ENCODE measurements around the gene DAZAP1.

The DAZAP1 gene

DNA sequence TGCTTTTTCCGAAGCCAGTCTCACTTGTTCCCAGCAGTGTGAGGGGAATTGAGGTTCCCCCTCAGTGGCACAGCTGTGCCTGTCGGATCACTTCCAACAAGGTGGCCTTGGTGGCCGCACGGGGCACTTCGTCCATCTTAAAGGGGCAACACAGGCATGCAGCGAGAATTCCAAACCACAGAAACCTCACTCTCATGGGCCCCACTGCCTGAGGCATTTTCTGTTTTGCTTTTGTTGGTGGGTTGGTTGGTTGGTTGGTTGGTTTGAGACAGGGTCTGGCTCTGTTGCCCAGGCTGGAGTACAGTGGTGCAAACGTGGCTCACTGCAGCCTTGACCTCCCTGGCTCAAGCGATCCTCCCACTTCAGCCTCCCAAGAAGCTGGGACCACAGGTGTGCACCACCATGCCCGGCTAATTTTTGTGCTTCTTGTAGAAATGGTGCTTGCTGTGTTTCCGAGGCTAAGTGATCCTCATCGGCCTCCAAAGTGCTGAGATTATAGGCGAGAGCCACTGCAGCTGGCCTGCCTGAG lies 27.4 kb upstream of the DAZAP1 start:
- H3K9ac ChIP-seq (ENCODE audit: low read length): no peak overlapping the region
- H3K4me1 ChIP-seq (ENCODE audit: control insufficient read depth, insufficient read depth, low read length): peaks cover 7% of the 10 kb centered on the region
- H3K36me3 ChIP-seq (ENCODE audit: control insufficient read depth, insufficient read depth, low read length): no peaks in the 10 kb centered on the region
- no peaks in the 10 kb centered on the region for H3K9me3 ChIP-seq (ENCODE audit: control insufficient read depth, low read length)
- no peaks in the 10 kb centered on the region for H3K27me3 ChIP-seq (ENCODE audit: control insufficient read depth, insufficient read depth, low read length)
- H3K4me3 ChIP-seq (ENCODE audit: low read length): no peak overlapping the region

DNA sequence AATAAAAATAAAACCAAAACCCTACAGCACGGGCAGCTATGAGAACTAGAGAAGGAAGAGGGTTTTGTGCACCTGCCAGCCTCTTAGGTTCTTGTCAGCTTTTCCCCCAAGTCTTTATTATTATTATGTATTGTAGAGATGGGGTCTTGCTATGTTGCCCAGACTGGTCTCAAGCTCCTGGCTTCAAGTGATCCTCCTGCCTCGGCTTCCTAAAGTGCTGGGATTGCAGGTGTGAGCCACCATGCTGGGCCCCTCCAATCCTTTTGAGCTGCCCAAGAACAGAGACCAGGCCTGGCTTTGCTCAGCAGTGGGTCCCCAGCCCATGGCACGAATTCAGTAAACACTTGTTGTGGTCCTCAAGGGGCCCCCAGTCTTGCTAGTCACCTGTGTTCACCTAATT lies 25.1 kb upstream of the DAZAP1 start:
- Histone ChIP-seq H3K27me3 (ENCODE audit: control insufficient read depth, insufficient read depth, low read length) (no peaks in the 10 kb centered on the region), H3K4me1 (ENCODE audit: control insufficient read depth, insufficient read depth, low read length) (peaks cover 11% of the 10 kb centered on the region), H3K4me3 (ENCODE audit: low read length) (no peak overlapping the region), H3K9ac (ENCODE audit: low read length) (no peak overlapping the region), H3K36me3 (ENCODE audit: control insufficient read depth, insufficient read depth, low read length) (no peaks in the 10 kb centered on the region), H3K9me3 (ENCODE audit: control insufficient read depth, low read length) (no peaks in the 10 kb centered on the region)

DNA sequence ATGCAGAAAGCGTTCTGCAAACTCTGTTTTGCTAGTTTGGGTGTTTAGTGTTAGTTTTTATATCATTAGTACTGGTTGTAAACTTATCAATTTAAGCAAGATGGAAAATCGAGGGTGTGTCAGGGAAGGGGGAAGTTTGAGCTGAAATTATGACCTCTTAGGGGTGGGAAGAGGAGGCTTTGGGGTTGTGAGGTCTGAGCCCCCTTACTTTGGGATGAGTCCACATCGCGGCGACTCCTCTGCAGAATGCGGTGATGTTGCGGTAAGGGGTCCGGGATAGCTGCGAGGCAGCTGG lies 24.4 kb upstream of the DAZAP1 start:
- no peaks in the 10 kb centered on the region for H3K27me3 ChIP-seq (ENCODE audit: control insufficient read depth, insufficient read depth, low read length)
- H3K4me1 ChIP-seq (ENCODE audit: control insufficient read depth, insufficient read depth, low read length): peaks cover 11% of the 10 kb centered on the region
- no peak overlapping the region for H3K9ac ChIP-seq (ENCODE audit: low read length)
- no peaks in the 10 kb centered on the region for H3K36me3 ChIP-seq (ENCODE audit: control insufficient read depth, insufficient read depth, low read length)
- no peak overlapping the region for H3K4me3 ChIP-seq (ENCODE audit: low read length)
- H3K9me3 ChIP-seq (ENCODE audit: control insufficient read depth, low read length): no peaks in the 10 kb centered on the region

GRCh38 chr19:1383312-1384084 lies 23.9 kb upstream of the DAZAP1 start, which contains the start of gene NDUFS7:
Gene NDUFS7, plus strand, starts transcription at chr19:1383907. Its CDS starts 20 bp downstream, at chr19:1383927.
- Histone ChIP-seq H3K4me3 (ENCODE audit: low read length) (peak within 1 kb of the TSS; percentile 17), H3K4me1 (ENCODE audit: control insufficient read depth, insufficient read depth, low read length) (peaks cover 11% of the 10 kb centered on the region), H3K9ac (ENCODE audit: low read length) (peak within 1 kb of the TSS; percentile 71), H3K27me3 (ENCODE audit: control insufficient read depth, insufficient read depth, low read length) (no peaks in the 10 kb centered on the region), H3K36me3 (ENCODE audit: control insufficient read depth, insufficient read depth, low read length) (no peaks in the 10 kb centered on the region), H3K9me3 (ENCODE audit: control insufficient read depth, low read length) (no peaks in the 10 kb centered on the region)

GRCh38 chr19:1384085-1384462 lies 23.3 kb upstream of the DAZAP1 start:
- H3K36me3 ChIP-seq (ENCODE audit: control insufficient read depth, insufficient read depth, low read length): no peaks in the 10 kb centered on the region
- peaks cover 11% of the 10 kb centered on the region for H3K4me1 ChIP-seq (ENCODE audit: control insufficient read depth, insufficient read depth, low read length)

DNA sequence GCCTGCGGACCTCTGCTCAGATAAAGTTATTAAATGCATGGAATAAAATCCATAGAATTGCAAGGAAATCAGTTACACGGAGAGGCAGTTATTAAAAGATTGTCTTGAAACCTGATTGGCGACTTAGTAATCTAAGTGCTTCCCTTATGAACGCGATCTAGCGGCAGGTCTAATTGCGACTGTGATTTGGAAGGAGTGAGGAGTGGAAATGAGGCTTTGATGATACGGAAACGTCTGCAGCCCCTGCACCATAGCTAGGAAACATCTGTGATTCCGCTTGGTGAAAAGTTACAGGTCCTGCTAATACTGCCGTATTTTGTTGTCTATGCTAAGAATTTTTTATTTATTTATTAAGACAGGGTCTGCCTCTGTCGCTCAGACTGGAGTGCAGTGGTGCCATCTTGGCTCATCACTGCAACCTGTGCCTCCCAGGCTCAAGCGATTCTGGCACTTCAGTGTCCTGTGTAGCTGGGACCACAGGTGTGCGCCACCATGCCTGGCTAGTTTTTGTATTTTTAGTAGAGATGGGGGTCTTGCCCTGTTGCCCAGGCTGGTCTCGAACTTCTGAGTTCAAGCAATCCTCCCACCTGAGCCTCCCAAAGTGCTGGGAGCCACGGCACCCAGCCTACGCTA lies 22.8 kb upstream of the DAZAP1 start:
- H3K4me1 ChIP-seq (ENCODE audit: control insufficient read depth, insufficient read depth, low read length): peaks cover 11% of the 10 kb centered on the region
- peak overlapping the region; percentile 17 for H3K4me3 ChIP-seq (ENCODE audit: low read length)
- no peaks in the 10 kb centered on the region for H3K9me3 ChIP-seq (ENCODE audit: control insufficient read depth, low read length)
- peak overlapping the region; percentile 71 for H3K9ac ChIP-seq (ENCODE audit: low read length)
- no peaks in the 10 kb centered on the region for H3K27me3 ChIP-seq (ENCODE audit: control insufficient read depth, insufficient read depth, low read length)
- H3K36me3 ChIP-seq (ENCODE audit: control insufficient read depth, insufficient read depth, low read length): no peaks in the 10 kb centered on the region

More at GRCh38 chr19:1384085-1384462, 23.3 kb upstream of the DAZAP1 start:
- H3K9me3 ChIP-seq (ENCODE audit: control insufficient read depth, low read length): no peaks in the 10 kb centered on the region
- H3K27me3 ChIP-seq (ENCODE audit: control insufficient read depth, insufficient read depth, low read length): no peaks in the 10 kb centered on the region
- peak overlapping the region; percentile 71 for H3K9ac ChIP-seq (ENCODE audit: low read length)
- H3K4me3 ChIP-seq (ENCODE audit: low read length): peak overlapping the region; percentile 17

DNA sequence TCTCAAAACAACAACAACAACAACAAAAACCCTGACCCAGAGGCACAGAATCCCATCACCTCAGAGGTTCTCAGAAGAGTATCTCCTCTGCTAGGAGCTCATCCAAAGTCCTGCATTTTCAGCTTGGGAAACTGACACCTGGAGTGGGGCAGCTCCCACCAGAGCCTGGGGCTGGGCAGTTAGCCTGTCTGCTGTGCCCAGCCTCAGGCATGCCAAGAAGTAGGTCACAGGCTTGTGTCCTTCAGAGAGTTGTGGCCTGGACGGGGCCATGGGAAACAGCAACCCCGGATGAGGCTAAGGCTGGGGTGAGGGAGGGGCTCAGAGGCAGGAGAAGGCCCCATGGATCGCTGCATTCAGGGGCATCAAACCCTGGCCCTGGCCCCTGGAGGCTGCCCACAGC lies 21.6 kb upstream of the DAZAP1 start:
- no peaks in the 10 kb centered on the region for H3K27me3 ChIP-seq (ENCODE audit: control insufficient read depth, insufficient read depth, low read length)
- no peak overlapping the region for H3K4me3 ChIP-seq (ENCODE audit: low read length)
- peaks cover 11% of the 10 kb centered on the region for H3K4me1 ChIP-seq (ENCODE audit: control insufficient read depth, insufficient read depth, low read length)
- no peaks in the 10 kb centered on the region for H3K9me3 ChIP-seq (ENCODE audit: control insufficient read depth, low read length)
- no peak overlapping the region for H3K9ac ChIP-seq (ENCODE audit: low read length)
- H3K36me3 ChIP-seq (ENCODE audit: control insufficient read depth, insufficient read depth, low read length): no peaks in the 10 kb centered on the region

DNA sequence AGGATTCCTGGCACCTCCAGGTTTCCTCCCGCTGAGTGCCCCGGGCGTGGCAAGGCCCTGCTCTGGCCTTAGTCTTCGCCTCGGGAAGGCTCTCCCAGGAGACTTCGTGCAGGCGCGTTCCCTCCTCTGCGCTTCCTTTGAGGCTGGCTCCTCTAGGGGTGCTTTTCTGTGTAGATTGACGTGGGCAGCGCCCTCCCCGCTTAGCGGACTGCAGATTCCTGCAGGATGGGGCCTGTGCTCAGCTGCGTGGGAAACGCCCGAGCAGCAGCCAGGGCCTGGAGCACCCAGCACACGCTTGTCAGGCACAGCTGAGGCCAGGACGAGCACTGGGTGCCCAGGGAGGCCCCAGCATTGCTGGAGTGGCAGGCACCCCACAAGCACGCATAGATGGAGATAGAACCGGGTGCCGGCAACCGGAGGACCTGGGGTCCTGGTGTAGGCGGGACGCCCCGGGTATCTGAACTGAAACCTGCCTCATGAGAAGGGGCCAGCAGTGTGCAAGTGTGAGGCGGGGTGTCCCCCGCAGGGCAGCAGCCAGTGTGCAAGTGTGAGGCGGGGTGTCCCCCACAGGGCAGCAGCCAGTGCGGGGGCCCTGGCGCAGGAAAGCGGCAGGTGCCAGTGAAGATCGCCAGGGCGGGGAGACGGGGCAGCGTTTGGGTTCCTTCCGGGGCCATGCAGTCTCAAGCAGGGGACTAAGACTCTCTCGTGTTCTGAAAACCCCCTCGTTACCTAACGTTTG lies 20.3 kb upstream of the DAZAP1 start:
- no peaks in the 10 kb centered on the region for H3K27me3 ChIP-seq (ENCODE audit: control insufficient read depth, insufficient read depth, low read length)
- H3K4me3 ChIP-seq (ENCODE audit: low read length): no peak overlapping the region
- no peaks in the 10 kb centered on the region for H3K36me3 ChIP-seq (ENCODE audit: control insufficient read depth, insufficient read depth, low read length)
- no peak overlapping the region for H3K9ac ChIP-seq (ENCODE audit: low read length)
- H3K4me1 ChIP-seq (ENCODE audit: control insufficient read depth, insufficient read depth, low read length): peaks cover 11% of the 10 kb centered on the region
- H3K9me3 ChIP-seq (ENCODE audit: control insufficient read depth, low read length): no peaks in the 10 kb centered on the region

GRCh38 chr19:1387684-1388636 lies 19.4 kb upstream of the DAZAP1 start:
- H3K9me3 ChIP-seq (ENCODE audit: control insufficient read depth, low read length): no peaks in the 10 kb centered on the region
- no peak overlapping the region for H3K9ac ChIP-seq (ENCODE audit: low read length)
- no peaks in the 10 kb centered on the region for H3K36me3 ChIP-seq (ENCODE audit: control insufficient read depth, insufficient read depth, low read length)
- no peak overlapping the region for H3K4me3 ChIP-seq (ENCODE audit: low read length)
- peaks cover 11% of the 10 kb centered on the region for H3K4me1 ChIP-seq (ENCODE audit: control insufficient read depth, insufficient read depth, low read length)
- H3K27me3 ChIP-seq (ENCODE audit: control insufficient read depth, insufficient read depth, low read length): no peaks in the 10 kb centered on the region

GRCh38 chr19:1388637-1389026 lies 18.8 kb upstream of the DAZAP1 start:
- Histone ChIP-seq H3K4me3 (ENCODE audit: low read length) (no peak overlapping the region), H3K27me3 (ENCODE audit: control insufficient read depth, insufficient read depth, low read length) (no peaks in the 10 kb centered on the region), H3K9me3 (ENCODE audit: control insufficient read depth, low read length) (no peaks in the 10 kb centered on the region), H3K36me3 (ENCODE audit: control insufficient read depth, insufficient read depth, low read length) (no peaks in the 10 kb centered on the region), H3K9ac (ENCODE audit: low read length) (no peak overlapping the region), H3K4me1 (ENCODE audit: control insufficient read depth, insufficient read depth, low read length) (peaks cover 11% of the 10 kb centered on the region)
